Fibroblast of skin of scalp (primary cell): Measurements from ENCODE around the gene TCEAL4.
"Not testable (repeated sequence)": the region's sequence is repeated elsewhere in the genome, so short reads cannot be mapped to it uniquely, and the experiment has no call there.

Source experiments
- DNase-seq: peaks from one replicate; pipeline ENCODE4 v3.0.0-alpha.2; 2013

TCEAL4 gene

DNA sequence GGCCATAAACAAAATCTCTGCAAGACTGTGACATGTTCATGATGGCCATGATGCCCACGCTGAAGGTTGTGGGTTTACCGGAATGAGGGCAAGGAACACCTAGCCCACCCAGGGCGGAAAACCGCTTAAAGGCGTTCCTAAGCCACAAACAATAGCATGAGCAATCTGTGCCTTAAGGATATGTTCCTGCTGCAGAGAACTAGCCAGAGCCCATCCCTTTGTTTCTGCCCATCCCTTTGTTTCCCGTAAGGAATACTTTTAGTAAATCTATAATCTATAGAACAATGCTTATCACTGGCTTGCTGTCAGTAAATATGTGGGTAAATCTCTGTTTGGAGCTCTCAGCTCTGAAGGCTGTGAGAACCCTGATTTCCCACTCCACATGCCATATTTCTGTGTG lies 9.9 kb downstream of the TCEAL4 start:
- DNase-seq, result not testable (repeated sequence)

GRCh38 chrX:103607364-103608305 lies 22.3 kb downstream of the TCEAL4 start, which contains the start of gene TCEAL3:
Gene TCEAL3 (plus strand): TSS chrX:103607963. CDS start chrX:103609065, 1,102 bp downstream.
- peak; percentile 57 for DNase-seq

DNA sequence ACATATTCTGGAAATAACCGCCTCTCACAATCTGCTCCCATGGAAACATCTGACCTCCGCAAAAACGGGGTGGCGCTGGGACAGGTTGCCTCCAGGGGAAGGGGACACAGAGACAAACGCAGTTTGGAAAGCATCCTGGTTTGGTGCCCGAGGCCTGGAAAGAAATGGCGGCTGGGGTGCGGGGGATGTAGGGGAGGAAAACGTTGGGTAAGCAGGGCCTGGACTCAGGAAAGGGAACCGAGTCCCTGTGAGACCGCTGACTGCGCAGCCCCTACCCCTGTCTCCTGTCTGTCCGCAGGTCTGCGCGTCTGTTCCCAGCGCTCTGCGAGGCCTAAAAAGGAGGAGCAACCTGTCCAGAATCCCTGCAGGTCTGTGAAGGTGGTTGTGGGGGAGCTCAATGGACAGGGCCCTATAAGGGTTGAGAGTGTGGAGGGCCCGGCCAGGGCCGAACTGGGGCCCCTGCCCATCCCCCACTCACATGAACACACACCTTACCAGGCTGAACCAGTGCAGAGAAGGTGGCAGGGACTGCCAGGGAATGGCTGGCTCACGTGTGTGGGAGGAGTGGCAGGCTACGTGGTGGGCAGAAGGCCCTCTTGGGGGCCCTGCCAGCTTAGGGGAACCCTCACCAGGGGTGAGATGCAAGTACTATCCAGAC lies 23.1 kb downstream of the TCEAL4 start:
- DNase-seq, result no peak

GRCh38 chrX:103610282-103610681 lies 25.0 kb downstream of the TCEAL4 start:
- DNase-seq, result no peak

GRCh38 chrX:103613362-103613890 lies 28.1 kb downstream of the TCEAL4 start:
- peak; percentile 20 for DNase-seq

- peak; percentile 50 for DNase-seq
Measured at GRCh38 chrX:103614999-103615398, 29.7 kb downstream of the TCEAL4 start.

GRCh38 chrX:103615781-103616371 lies 30.6 kb downstream of the TCEAL4 start:
- DNase-seq, result no peak

DNA sequence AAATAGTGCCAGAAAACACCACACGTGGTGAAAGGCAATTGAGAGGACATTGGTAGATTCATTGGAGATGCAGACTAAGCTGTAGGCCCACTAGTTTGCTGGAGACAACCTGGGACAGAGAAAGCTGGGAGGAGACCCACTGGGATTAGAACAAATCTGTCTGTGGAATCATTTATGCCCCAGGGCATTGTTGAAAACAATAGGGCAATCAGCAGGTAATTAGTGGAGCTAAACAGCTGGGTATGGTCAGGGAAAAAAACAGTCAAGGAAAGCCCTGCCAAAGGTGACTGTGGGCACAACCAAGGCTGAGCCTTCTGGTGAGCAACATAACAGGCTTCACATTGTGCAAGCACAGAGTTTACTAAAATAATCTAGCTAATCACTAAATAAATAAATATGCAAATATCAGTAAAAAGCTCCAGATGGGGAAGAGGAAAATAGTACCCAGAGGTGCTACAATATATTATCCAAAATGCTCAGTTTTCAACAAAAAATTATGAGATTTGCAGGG lies 31.4 kb downstream of the TCEAL4 start:
- no peak for DNase-seq

DNA sequence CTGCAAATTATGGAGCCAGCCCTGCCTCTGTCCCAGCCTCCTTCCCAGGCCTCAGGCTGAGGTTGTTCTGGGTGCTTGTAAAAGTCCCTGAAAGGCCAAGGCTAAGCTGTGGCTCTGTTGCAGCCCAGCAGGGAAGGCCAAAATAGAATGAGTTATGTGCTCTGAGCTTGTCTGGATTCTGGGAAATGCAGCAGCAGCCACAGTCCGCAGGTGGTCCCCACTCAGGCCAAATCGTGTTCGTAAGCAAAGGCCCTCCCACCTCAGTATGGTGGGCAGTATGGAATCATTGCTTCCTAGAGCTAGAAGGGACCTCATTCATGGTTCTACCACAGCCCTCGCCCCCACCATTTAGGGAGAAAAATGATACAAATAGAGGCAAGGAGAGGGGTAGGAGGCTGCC lies 38.8 kb downstream of the TCEAL4 start:
- DNase-seq, result no peak

- DNase-seq, result no peak
Measured at GRCh38 chrX:103626855-103627254, 41.5 kb downstream of the TCEAL4 start.

GRCh38 chrX:103628386-103629317 lies 43.3 kb downstream of the TCEAL4 start, which contains the start of gene TCEAL1:
Gene TCEAL1 (plus strand): TSS chrX:103628975. CDS start chrX:103629917, 942 bp downstream.
- DNase-seq, result no peak

GRCh38 chrX:103629318-103630170 lies 44.2 kb downstream of the TCEAL4 start:
- peak; percentile 78 for DNase-seq

- no peak for DNase-seq
Measured at GRCh38 chrX:103630171-103630511, 44.8 kb downstream of the TCEAL4 start.

- DNase-seq, result no peak
Measured at GRCh38 chrX:103631145-103631544, 45.8 kb downstream of the TCEAL4 start.

- no peak for DNase-seq
Measured at GRCh38 chrX:103635436-103635835, 50.1 kb downstream of the TCEAL4 start.
